SK-N-MC (cell line): ENCODE results near the gene GID8.
A peak's percentile ranks its signal among the peaks of the same experiment; 100 is the strongest.

ENCODE experiments used
- EZH2 ChIP-seq: fragments of 200-600 bp; sonication (generic); IDR thresholded peaks from one replicate; pipeline ENCODE4 v1.6.1; 2017; ENCODE audit warnings: antibody characterized with exemption
- FOXP2 ChIP-seq: optimal IDR thresholded peaks from 2 replicates; pipeline ENCODE3; 2011; ENCODE audit warnings: mild to moderate bottlenecking, moderate library complexity; ENCODE audit not compliant: insufficient read depth; ENCODE audit errors: extremely low read length, control extremely low read depth
- POLR2AphosphoS5 ChIP-seq: IDR thresholded peaks from 2 replicates; pipeline ENCODE4 v1.6.1; 2012; ENCODE audit warnings: mild to moderate bottlenecking, low read depth, low read length, borderline replicate concordance

GRCh38 chr20:62926229-62927127 is 11.5 kb upstream of the GID8 start, which contains the start of gene DIDO1:
- TF ChIP-seq POLR2AphosphoS5 (peak; percentile 70), EZH2 (no peak), FOXP2 (no peak)
